PC-3 (cell line): ENCODE measurements around the gene EFNB3. TPM values are rescaled to one million over a fixed set of nuclear protein-coding genes. Genes with fewer than 3 reads are reported as not detected.

Experiments
- ATAC-seq: fragments of 200-7000 bp; cut with Tn5 transposase; 2 replicates; pipeline ENCODE4 v1.9.1; 2020; ENCODE audit warnings: mild to moderate bottlenecking, moderate library complexity
- BruUV-seq: library from RNA; stranded (reverse); fragments of 400-500 nt; replicated peaks from 2 replicates; lab custom pipeline; 2021; lab: Mats Ljungman, UMichigan
- CTCF ChIA-PET: fragments of 300-600 bp; sonication (Branson Sonifier 250); formaldehyde crosslinking; loops from one replicate; lab custom pipeline; 2022; ENCODE audit warnings: antibody characterized with exemption; lab: Charles Lee
- POLR2A ChIA-PET: fragments of 300-600 bp; sonication (Branson Sonifier 250); formaldehyde crosslinking; loops from one replicate; lab custom pipeline; 2022; ENCODE audit warnings: antibody characterized with exemption; ENCODE audit not compliant: unreplicated experiment; lab: Charles Lee
- DNase-seq: peaks from one replicate; pipeline ENCODE4 v3.0.0-alpha.2; 2015
- H2AFZ ChIP-seq: fragments of 300-600 bp; sonication (generic); 2 replicates; pipeline ENCODE4 v1.6.0; 2016; ENCODE audit warnings: antibody characterized with exemption, low read length
- H3F3A ChIP-seq: fragments of 300-600 bp; sonication (generic); one replicate; pipeline ENCODE4 v1.6.0; 2017; ENCODE audit warnings: antibody characterized with exemption, low read length, control low read depth, mild to moderate bottlenecking; ENCODE audit not compliant: unreplicated experiment
- H3K27ac ChIP-seq: fragments of 300-600 bp; sonication (generic); 2 replicates; pipeline ENCODE4 v1.5.1; 2016; ENCODE audit warnings: mild to moderate bottlenecking, low read length
- H3K27me3 ChIP-seq: fragments of 300-600 bp; sonication (generic); 2 replicates; pipeline ENCODE4 v1.6.1; 2016; ENCODE audit warnings: low read length, mixed read lengths
- H3K36me3 ChIP-seq: fragments of 300-600 bp; sonication (generic); 2 replicates; pipeline ENCODE4 v1.6.1; 2016; ENCODE audit warnings: low read depth, mixed run types, low read length, mixed read lengths
- H3K4me1 ChIP-seq: fragments of 300-600 bp; sonication (generic); 2 replicates; pipeline ENCODE4 v1.5.1; 2016; ENCODE audit warnings: low read length; ENCODE audit not compliant: insufficient read depth
- H3K4me2 ChIP-seq: fragments of 300-600 bp; sonication (generic); 2 replicates; pipeline ENCODE4 v1.6.0; 2016; ENCODE audit warnings: low read length
- H3K4me3 ChIP-seq: fragments of 300-600 bp; sonication (generic); 2 replicates; pipeline ENCODE4 v1.5.1; 2016; ENCODE audit warnings: mild to moderate bottlenecking, low read length, mixed read lengths
- H3K79me2 ChIP-seq: fragments of 300-600 bp; sonication (generic); 2 replicates; pipeline ENCODE4 v1.6.1; 2017; ENCODE audit warnings: low read length, mixed read lengths
- H3K9ac ChIP-seq: fragments of 300-600 bp; sonication (generic); 2 replicates; pipeline ENCODE4 v1.6.0; 2016; ENCODE audit warnings: mild to moderate bottlenecking, low read length
- H3K9me2 ChIP-seq: fragments of 300-600 bp; sonication (generic); replicated peaks from 2 replicates; pipeline ENCODE4 v1.6.1; 2016; ENCODE audit warnings: mixed run types, low read length, mixed read lengths
- H3K9me3 ChIP-seq: fragments of 300-600 bp; sonication (generic); 2 replicates; pipeline ENCODE4 v1.6.1; 2016; ENCODE audit warnings: low read length, mixed read lengths
- H4K20me1 ChIP-seq: fragments of 300-600 bp; sonication (generic); 2 replicates; pipeline ENCODE4 v1.6.1; 2016; ENCODE audit warnings: low read length, mixed read lengths
- EZH2 ChIP-seq: fragments of 300-600 bp; sonication (generic); IDR thresholded peaks from one replicate; pipeline ENCODE4 v1.6.1; 2017; ENCODE audit warnings: antibody characterized with exemption, mild to moderate bottlenecking, low read length; ENCODE audit not compliant: unreplicated experiment
- EZH2phosphoT487 ChIP-seq: fragments of 300-600 bp; sonication (generic); IDR thresholded peaks from 2 replicates; pipeline ENCODE4 v1.6.1; 2018; ENCODE audit warnings: mild to moderate bottlenecking, antibody characterized with exemption, low read length, borderline replicate concordance
- intact Hi-C: fragments of 100-400 bp; cut with micrococcal nuclease; formaldehyde crosslinking; loops from 2 replicates; pipeline ENCODE4 v1.9.0; 2023
- total RNA-seq: library from RNA; depleted of rRNA; stranded (reverse); fragments of >200 nt; gene quantifications from 2 replicates; pipeline ENCODE4 v1.2.3, GENCODE V29; 2014
- TF ChIP-seq, protein P1 (sequence below): fragments of 300-600 bp; sonication (generic); conservative IDR thresholded peaks from 2 replicates; pipeline ENCODE4 v1.5.1; 2017; ENCODE audit warnings: antibody characterized with exemption, low read depth, mild to moderate bottlenecking, low read length

EFNB3 gene
- total RNA-seq, 1 experiment from 2014 or later: 4.9 TPM

DNA sequence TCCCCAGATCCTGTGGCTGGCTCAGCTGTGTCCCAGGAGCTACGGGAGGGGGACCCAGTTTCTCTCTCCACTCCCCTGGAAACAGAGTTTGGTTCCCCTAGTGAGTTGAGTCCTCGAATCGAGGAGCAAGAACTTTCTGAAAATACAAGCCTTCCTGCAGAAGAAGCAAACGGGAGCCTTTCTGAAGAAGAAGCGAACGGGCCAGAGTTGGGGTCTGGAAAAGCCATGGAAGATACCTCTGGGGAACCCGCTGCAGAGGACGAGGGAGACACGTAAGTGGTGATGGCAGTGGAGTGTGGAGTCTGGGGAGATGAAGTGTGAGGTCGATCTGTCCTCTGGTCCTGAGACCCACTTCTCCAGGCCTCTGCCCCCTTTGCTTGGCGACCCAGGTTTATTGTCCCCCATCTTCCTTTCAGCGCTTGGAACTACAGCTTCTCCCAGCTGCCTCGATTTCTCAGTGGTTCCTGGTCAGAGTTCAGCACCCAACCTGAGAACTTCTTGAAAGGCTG, 16.1 kb upstream of the EFNB3 start:
- DNase-seq: no peak
- Histone ChIP-seq H3K4me2 (peak overlapping the region; percentile 88), H3K4me1 (peaks cover 16% of the 10 kb centered on the region), H3F3A (no peaks in the 10 kb centered on the region), H3K9me3 (no peaks in the 10 kb centered on the region), H3K27ac (no peak overlapping the region), H3K4me3 (peak overlapping the region; percentile 85), H3K27me3 (no peaks in the 10 kb centered on the region), H4K20me1 (peaks cover 7% of the 10 kb centered on the region; the same call in 1 of the 2 replicates), H3K79me2 (peaks cover 52% of the 10 kb centered on the region), H3K9me2 (no peaks in the 10 kb centered on the region), H3K9ac (peak overlapping the region; percentile 82), H2AFZ (peak overlapping the region; percentile 79), H3K36me3 (no peaks in the 10 kb centered on the region; the same call in 1 of the 2 replicates)
- TF ChIP-seq EZH2: no peak
- TF ChIP-seq, protein P1, sequence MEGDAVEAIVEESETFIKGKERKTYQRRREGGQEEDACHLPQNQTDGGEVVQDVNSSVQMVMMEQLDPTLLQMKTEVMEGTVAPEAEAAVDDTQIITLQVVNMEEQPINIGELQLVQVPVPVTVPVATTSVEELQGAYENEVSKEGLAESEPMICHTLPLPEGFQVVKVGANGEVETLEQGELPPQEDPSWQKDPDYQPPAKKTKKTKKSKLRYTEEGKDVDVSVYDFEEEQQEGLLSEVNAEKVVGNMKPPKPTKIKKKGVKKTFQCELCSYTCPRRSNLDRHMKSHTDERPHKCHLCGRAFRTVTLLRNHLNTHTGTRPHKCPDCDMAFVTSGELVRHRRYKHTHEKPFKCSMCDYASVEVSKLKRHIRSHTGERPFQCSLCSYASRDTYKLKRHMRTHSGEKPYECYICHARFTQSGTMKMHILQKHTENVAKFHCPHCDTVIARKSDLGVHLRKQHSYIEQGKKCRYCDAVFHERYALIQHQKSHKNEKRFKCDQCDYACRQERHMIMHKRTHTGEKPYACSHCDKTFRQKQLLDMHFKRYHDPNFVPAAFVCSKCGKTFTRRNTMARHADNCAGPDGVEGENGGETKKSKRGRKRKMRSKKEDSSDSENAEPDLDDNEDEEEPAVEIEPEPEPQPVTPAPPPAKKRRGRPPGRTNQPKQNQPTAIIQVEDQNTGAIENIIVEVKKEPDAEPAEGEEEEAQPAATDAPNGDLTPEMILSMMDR: no peak
- ChIA-PET CTCF (interaction anchor here (0.5 to 2.1 kb wide), 5 partner anchors 14 to 285 kb away, joined by 3 to 15 read pairs (median 6); partner anchors contain the start of gene TMEM256), POLR2A (no interaction called here)
- intact Hi-C loops: loop anchor here (5.0 kb wide), 3 partner anchors 57 to 252 kb away; partner anchors contain the start of genes CD68, FGF11, SHBG and TMEM102
- BruUV-seq: no TSS peak
- no peak for ATAC-seq

GRCh38 chr17:7695586-7695985, 9.4 kb upstream of the EFNB3 start:
- Histone ChIP-seq H3K4me3 (no peak overlapping the region), H3K4me2 (no peak overlapping the region), H3K9me2 (no peaks in the 10 kb centered on the region), H3K79me2 (no peaks in the 10 kb centered on the region), H3K27ac (no peak overlapping the region), H2AFZ (no peak overlapping the region), H3F3A (no peaks in the 10 kb centered on the region), H3K36me3 (no peaks in the 10 kb centered on the region), H3K9me3 (no peaks in the 10 kb centered on the region), H3K27me3 (no peaks in the 10 kb centered on the region), H4K20me1 (no peaks in the 10 kb centered on the region), H3K4me1 (no peaks in the 10 kb centered on the region), H3K9ac (no peak overlapping the region)
- DNase-seq: no peak
- TF ChIP-seq EZH2 (no peak), EZH2phosphoT487 (no peak)
- TF ChIP-seq, protein P1: no peak
- ATAC-seq: no peak
- CTCF ChIA-PET: no interaction called here
- BruUV-seq: no TSS peak
- intact Hi-C loops: no loop called here
- POLR2A ChIA-PET: no interaction called here

- Histone ChIP-seq H2AFZ (no peak overlapping the region), H3K27me3 (no peaks in the 10 kb centered on the region), H3K9me3 (no peaks in the 10 kb centered on the region), H4K20me1 (no peaks in the 10 kb centered on the region), H3F3A (no peaks in the 10 kb centered on the region), H3K4me2 (no peak overlapping the region), H3K27ac (no peak overlapping the region), H3K9me2 (no peaks in the 10 kb centered on the region), H3K36me3 (no peaks in the 10 kb centered on the region), H3K79me2 (no peaks in the 10 kb centered on the region), H3K4me3 (no peak overlapping the region), H3K4me1 (no peaks in the 10 kb centered on the region), H3K9ac (no peak overlapping the region)
- intact Hi-C loops: no loop called here
- BruUV-seq: no TSS peak
- POLR2A ChIA-PET: interaction anchor here (0.7 kb wide), 1 partner anchor 23 kb away, joined by 6 read pairs; no protein-coding TSS in a partner anchor
- ATAC-seq (no peak), DNase-seq (no peak)
- CTCF ChIA-PET: no interaction called here
- TF ChIP-seq EZH2: no peak
- TF ChIP-seq, protein P1: no peak
- TF ChIP-seq EZH2phosphoT487: no peak
These were observed 7.0 kb upstream of the EFNB3 start for GRCh38 chr17:7697828-7698588.
